GM19452 (cell line): ENCODE measurements around the gene DUSP22.

Experiments used
- ATAC-seq: cut with Tn5 transposase; IDR thresholded peaks from one replicate; pipeline ENCODE4 v1.9.1; 2021; ENCODE audit not compliant: unreplicated experiment

DUSP22 gene

GRCh38 chr6:336159-337114, 44.1 kb downstream of the DUSP22 start:
- peak; percentile 33 for ATAC-seq

GRCh38 chr6:337805-338368, 45.6 kb downstream of the DUSP22 start:
- ATAC-seq: no peak

DNA sequence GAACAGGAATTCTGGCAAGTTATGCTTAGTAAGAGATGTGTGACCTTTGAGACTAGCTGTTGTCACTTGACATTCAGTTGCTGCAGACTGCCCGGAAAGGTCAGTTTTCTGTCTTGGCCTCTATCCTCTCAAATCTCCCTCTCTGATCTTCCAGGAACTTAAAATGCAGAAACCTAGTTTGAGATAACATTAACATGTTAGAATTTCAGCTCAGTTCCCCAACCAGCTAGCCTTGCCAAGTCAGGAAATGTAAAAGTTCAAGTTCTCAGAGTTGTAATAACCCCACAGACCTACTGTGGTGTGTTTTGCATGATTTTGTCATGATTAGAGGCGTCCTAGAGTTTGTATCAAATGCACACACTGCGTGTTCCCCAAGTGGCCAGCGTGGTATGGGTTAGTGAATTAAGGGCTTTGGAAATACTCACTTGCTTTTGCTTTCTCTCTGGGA, 46.6 kb downstream of the DUSP22 start:
- no peak for ATAC-seq

GRCh38 chr6:339480-339879, 47.2 kb downstream of the DUSP22 start:
- ATAC-seq: no peak

DNA sequence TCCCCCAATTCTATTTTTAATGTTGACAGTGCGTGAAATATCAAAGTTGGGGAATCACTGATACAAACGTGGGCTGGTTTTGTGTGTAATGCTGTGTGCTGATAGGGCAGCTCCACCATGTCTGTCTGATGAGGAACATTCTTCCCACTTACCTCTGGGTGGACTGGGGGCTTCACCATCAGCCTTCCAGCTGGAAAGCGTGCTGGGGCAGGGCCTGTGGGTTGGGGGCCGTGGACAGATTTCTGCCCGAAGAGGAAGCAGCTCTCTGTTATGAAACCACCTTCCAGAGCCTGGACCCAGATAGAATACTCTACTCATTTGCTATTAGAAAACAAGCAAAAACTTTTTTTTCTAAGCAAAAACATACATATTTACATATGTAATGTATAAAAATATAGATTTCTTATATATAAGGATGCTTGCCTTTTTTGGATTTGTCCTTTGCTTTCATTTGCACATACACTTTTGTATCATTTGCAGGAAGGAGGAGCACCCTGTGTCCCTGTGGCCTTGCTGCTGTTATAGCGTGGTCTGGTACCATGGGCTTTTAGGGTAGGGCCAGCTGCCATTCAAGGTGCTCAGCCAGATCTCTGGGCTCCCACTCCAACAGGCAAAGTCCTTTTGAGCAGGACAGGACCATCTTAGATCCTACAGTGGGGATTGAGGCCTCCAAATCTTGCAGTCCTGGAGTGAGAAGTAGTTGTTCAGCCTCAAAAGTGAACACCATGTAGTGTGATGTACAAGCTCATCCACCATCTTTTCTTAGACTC, 48.1 kb downstream of the DUSP22 start:
- ATAC-seq: no peak

DNA sequence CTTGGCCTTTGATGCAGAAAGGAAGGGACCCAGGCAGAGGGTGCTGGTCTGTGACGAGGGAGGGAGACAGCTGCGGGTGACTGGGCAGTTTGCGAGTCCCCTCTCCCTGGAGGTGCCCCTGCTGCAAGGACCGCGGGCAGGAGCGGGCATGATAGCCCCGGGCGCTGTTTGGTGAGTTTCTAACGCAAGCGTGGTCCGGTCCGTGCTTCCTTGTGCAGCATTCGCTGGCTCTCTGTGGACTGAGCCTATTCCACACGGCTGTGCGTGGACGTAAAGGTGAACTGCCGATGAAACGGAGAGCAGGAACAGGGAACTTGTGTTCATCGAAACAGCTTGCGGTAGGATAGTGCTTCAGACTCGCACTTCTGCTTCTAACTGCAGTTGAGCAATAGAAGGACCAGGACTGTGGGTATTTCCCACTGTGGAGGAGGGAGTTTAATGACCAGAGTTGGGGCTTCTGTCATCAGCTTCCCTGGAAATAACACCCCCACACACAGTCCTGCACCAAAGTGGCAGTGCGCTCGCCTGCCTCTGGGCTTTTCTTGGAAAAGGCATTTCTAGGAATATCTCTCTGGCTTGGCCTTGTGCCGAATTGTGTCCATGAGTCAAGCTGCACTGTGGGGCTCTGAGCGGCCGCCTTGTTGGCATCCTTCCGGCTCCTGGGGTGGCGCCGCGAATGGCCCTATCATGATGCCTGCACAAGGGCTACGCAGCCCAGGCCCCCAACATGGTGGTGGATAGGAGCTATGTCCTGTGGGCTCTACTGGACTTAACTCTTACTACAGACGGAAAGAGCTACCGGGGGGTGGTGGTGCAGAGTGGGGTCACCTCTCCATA, 48.9 kb downstream of the DUSP22 start:
- no peak for ATAC-seq

- ATAC-seq: peak; percentile 57
Observed at GRCh38 chr6:341914-342831, 49.9 kb downstream of the DUSP22 start.

GRCh38 chr6:342832-343179, 50.5 kb downstream of the DUSP22 start:
- no peak for ATAC-seq

- ATAC-seq: no peak
Observed at GRCh38 chr6:343226-343935, 51.1 kb downstream of the DUSP22 start.

DNA sequence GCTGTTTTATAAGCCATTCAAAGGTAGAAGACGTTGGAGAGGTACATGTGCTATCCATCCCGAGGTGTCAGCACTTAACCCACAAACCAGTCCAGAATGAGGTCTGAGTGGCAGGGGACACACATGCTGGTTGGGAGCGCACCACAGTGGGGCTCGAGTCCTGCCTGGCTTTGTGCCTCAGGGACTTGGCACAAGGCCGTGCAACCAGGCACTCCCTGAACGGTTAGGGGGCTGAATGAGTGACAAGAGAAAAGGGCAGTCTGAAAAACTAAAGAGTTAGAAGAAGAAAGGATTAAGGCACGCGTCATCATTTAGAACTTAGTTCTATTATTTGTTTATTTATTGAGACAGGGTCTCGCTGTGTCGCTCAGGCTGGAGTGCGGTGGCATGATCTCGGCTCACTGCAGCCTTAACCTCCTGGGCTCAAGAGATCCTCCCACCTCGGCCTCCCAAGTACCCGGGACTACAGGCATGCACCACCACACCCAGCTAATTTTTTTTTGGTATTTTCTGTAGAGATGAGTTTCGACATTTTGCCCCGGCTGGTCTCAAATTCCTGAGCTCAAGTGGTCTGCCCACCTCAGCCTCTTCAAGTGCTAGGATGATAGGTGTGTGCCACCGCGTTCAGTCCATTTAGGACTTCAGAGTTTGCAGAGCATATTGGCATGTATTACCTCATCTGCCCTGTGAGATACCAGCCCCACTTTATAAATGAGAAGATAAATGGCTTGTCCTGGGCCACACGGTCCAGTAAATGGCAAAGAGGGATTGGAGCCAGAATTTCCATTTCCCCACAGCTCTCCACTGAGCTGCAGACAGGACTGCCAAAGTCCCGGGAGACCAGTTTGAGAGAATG, 51.9 kb downstream of the DUSP22 start:
- ATAC-seq: no peak

GRCh38 chr6:344816-345340, 52.6 kb downstream of the DUSP22 start:
- no peak for ATAC-seq

- no peak for ATAC-seq
Observed at GRCh38 chr6:345747-346385, 53.6 kb downstream of the DUSP22 start.

DNA sequence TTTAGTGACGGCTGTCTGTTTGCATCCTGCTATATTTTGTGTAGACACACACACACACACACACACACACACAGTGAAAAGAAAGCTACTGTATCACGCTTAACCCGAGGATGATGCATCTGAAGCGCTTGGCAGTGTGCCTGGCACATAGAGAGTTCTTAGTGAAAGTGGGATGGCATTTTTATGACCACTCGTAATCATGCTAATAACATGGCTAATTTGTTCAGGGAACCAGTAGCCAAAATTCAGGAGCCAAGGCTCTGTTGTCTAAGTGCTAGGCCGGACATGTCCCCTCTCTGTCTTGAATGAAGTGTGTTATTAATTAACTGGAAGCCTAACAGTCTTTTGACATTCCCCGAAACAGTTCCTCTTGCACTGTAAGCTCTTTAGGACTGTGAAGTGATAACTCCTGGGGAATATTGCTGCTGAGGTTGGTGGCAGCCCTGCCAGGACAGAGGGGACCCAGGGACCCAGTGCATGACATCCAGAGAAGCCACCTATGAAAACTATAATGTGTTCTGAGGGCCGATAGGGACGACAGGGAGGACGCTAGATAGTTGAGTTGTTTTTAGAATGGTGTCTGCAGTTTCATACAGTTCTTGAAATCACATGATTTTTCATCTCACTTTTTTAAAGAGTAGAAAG, 54.2 kb downstream of the DUSP22 start:
- ATAC-seq: no peak

DNA sequence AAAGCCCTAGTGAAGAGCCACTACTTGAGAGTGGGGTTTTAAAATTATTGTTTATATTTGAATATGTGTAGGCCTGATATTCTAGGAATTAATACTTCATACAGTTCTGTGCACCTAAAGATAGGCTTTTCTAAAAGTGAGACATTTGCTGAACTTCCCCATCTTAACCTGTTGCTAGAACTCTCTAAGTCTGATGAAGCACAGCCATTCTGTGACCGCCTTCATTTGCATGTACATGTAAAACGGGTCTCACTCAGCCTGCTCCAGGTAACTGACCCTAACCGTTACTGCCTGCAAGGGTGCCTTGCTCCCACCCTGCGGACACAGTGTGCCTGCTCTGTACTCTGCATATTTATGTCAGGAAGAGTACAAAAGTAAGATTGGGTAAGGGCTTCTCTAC, 54.9 kb downstream of the DUSP22 start:
- ATAC-seq: peak; percentile 73

GRCh38 chr6:347951-348859, 55.9 kb downstream of the DUSP22 start:
- no peak for ATAC-seq

DNA sequence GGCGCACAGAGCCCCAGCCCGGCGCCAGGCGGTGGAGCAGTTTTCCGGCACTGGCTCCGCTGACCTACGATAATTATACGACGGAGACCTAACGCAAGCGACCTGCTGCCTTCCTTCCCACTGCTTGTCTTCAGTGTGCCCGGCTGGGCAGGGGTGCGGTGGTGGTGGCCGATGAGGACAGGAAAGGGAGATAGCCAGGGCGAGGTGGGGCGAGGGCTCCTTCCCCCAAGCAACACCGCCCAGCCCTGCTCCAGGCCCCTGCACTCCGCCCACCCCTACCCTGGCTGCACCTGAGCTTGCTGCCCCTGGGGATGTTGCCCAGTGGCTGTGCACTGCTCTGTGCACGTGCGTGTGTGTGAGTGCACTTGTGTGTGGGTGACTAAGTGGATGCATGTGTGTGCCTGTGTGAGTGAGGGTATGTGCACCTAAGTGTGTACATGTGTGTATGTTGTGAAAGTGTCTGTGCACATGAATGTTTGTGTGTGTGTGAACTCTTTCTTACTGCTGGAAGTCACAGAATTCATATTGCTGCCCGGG, 56.6 kb downstream of the DUSP22 start:
- no peak for ATAC-seq
